Heart left ventricle (tissue), 16 donors: Measurements from ENCODE around the gene UBL7. TPM values are rescaled to one million over a fixed set of nuclear protein-coding genes. Genes with fewer than 3 reads are reported as not detected.

ENCODE experiments used
- ATAC-seq, 4 donors: fragments of 200-7000 bp; cut with Tn5 transposase; one replicate each; pipeline ENCODE4 v1.9.1; 2020 to 2022; ENCODE audit warnings: moderate library complexity in 4 of 4, mild to moderate bottlenecking in 3 of 4, moderate number of reproducible peaks in 1 of 4
- DNase-seq, 5 donors: peaks; one replicate each; pipeline ENCODE4 v3.0.0-alpha.2; 2020
- H3K27ac ChIP-seq, 12 donors: fragments of 200-600 bp; sonication (generic) in 4 of 12; one replicate each; pipeline versions ENCODE4 v1.5.0 to v1.8.0; 2016 to 2022; ENCODE audit warnings: mild to moderate bottlenecking in 2 of 12
- H3K27me3 ChIP-seq, 9 donors: fragments of 200-600 bp; sonication (generic) in 2 of 9; one replicate each; pipeline versions ENCODE4 v1.5.1 to v1.8.0; 2016 to 2022; ENCODE audit warnings: mild to moderate bottlenecking in 3 of 9
- H3K36me3 ChIP-seq, 9 donors: fragments of 200-600 bp; sonication (generic) in 2 of 9; one replicate each; pipeline versions ENCODE4 v1.5.0 to v1.8.0; 2018 to 2022; ENCODE audit warnings: mild to moderate bottlenecking in 2 of 9
- H3K4me1 ChIP-seq, 12 donors: fragments of 200-600 bp; sonication (generic) in 4 of 12; one replicate each; pipeline versions ENCODE4 v1.5.0 to v1.8.0; 2016 to 2022; ENCODE audit warnings: mild to moderate bottlenecking in 3 of 12
- H3K4me3 ChIP-seq, 12 donors: fragments of 200-600 bp; sonication (generic) in 4 of 12; one replicate each; pipeline versions ENCODE4 v1.5.0 to v1.8.0; 2017 to 2022; ENCODE audit warnings: mild to moderate bottlenecking in 9 of 12, moderate library complexity in 4 of 12
- H3K9me3 ChIP-seq, 12 donors: fragments of 200-600 bp; sonication (generic) in 4 of 12; one replicate each; pipeline versions ENCODE4 v1.5.0 to v1.8.0; 2016 to 2022; ENCODE audit warnings: mild to moderate bottlenecking in 1 of 12
- CTCF ChIP-seq, 12 donors: fragments of 200-600 bp; sonication (generic) in 4 of 12; IDR thresholded peaks; one replicate each; pipeline versions ENCODE4 v1.5.0 to v1.8.0; 2018 to 2022; ENCODE audit warnings: antibody characterized with exemption in 12 of 12, mild to moderate bottlenecking in 5 of 12
- POLR2A ChIP-seq, 2 donors: fragments of 450-650 bp; IDR thresholded peaks; one replicate each; pipeline ENCODE4 v1.6.1; 2017; ENCODE audit warnings: antibody characterized with exemption in 2 of 2, mild to moderate bottlenecking in 2 of 2, moderate library complexity in 2 of 2
- WGBS, 4 donors: extraction: QIAGEN DNeasy Blood & Tissue Kit in 2 of 4; methylation state at CpG; one replicate each; pipeline versions ENCODE4 v1.1.5 to v1.1.7; 2013 to 2018; 5-methylcytosine and 5-hydroxymethylcytosine counted together
- intact Hi-C, 10 donors: fragments of 100-400 bp; cut with DNase I; formaldehyde crosslinking; loops; one replicate each; pipeline versions ENCODE4 v1.11.1 to v1.14.2; 2022
- polyA plus RNA-seq, 2 donors: library from polyadenylated mRNA; stranded (reverse); fragments of 200-250 nt; gene quantifications; one replicate each; pipeline ENCODE4 v1.2.3, GENCODE V29; 2013
- total RNA-seq, 9 donors: library from RNA; depleted of rRNA in 2 of 9; stranded (reverse); fragments of >200 nt in 2 of 9; fragmentation: NEBNext Ultra II Directional in 3 of 9; extraction: Animal tissue kit (Norgen Biotek cat#: 25700) in 3 of 9; gene quantifications; one replicate each; pipeline versions ENCODE4 v1.1.0 to v1.2.4, GENCODE V29; 2016 to 2023
- donor health status: ischemic (EF 13 %, LVEDD 7.1; RV severe dilation, severe dysfunction).
- donor health status: healthy with polysubstance abuse.
- donor health status: DM: no; HTN: yes; CAD: no.
- donor health status: DM: no; HTN: no; CAD: no.
- donor health status: ischemic (EF 25% LVEDD 6.9; RV normal size, moderate dysfunction).
- donor health status: ischemic (EF 25% LVEDD 5.7; RV mildly dilated, moderate dysfunction).
- donor health status: healthy.
- donor health status: DM: yes; HTN: yes; CAD: no.
- donor health status: ischemic (EF 35%, LVEDD 5.7; RV mildly dilated, moderate dysfunction).
- donor health status: nonischemic (EF 11% LVEDD 7.7; RV severe dilation, severe dysfunction).
- donor health status: DM: yes; HTN: yes; CAD: no.
- donor health status: PGD.
- donor health status: ischemic (EF 29% LVEDD 5.4; RV normal size, mild dysfunction).
- donor health status: nonischemic (EF 23%, LVEDD 6.1; RV moderate dilation, normal function).

The UBL7 gene
- total and polyA plus RNA-seq, 11 donors = 40.6 to 102 (median 49.5) TPM

GRCh38 chr15:74418575-74419338, 42.2 kb downstream of the UBL7 start:
- Histone ChIP-seq H3K4me3 (no peak overlapping the region), H3K9me3 (no peaks in the 10 kb centered on the region), H3K4me1 (peaks cover 0 to 47% (median 18%) of the 10 kb centered on the region in 12 donors), H3K27ac (no peak overlapping the region), H3K27me3 (no peaks in the 10 kb centered on the region), H3K36me3 (peaks cover 0 to 5% (median 0%) of the 10 kb centered on the region in 9 donors)
- no peak for DNase-seq
- intact Hi-C loops = no loop called here
- TF ChIP-seq CTCF (IDR thresholded peaks at IDR 0.05) (no peak), POLR2A (IDR thresholded peaks at IDR 0.05) (no peak)
- ATAC-seq = no peak
- WGBS, 4 donors = 77 to 84% (median 81%) methylated on average over 16 of the region's 16 CpGs

- TF ChIP-seq POLR2A (IDR thresholded peaks at IDR 0.05) (no peak), CTCF (IDR thresholded peaks at IDR 0.05) (no peak)
- Histone ChIP-seq H3K36me3 (peaks cover 0 to 5% (median 0%) of the 10 kb centered on the region in 9 donors), H3K9me3 (no peaks in the 10 kb centered on the region), H3K4me1 (peaks cover 0 to 41% (median 16%) of the 10 kb centered on the region in 12 donors), H3K27ac (peak overlapping the region in 1 of 12 donors; percentile 6), H3K4me3 (no peak overlapping the region), H3K27me3 (no peaks in the 10 kb centered on the region)
- ATAC-seq (no peak), DNase-seq (no peak)
- intact Hi-C loops = no loop called here
- WGBS, 4 donors = 86 to 92% (median 88%) methylated on average over 7 to 9 of the region's 9 CpGs
These were observed 43.3 kb downstream of the UBL7 start for GRCh38 chr15:74417670-74418069.

- Histone ChIP-seq H3K4me1 (peaks cover 0 to 41% (median 16%) of the 10 kb centered on the region in 12 donors), H3K27ac (peak overlapping the region in 1 of 12 donors; percentile 58), H3K36me3 (peaks cover 0 to 5% (median 0%) of the 10 kb centered on the region in 9 donors), H3K27me3 (no peaks in the 10 kb centered on the region), H3K4me3 (no peak overlapping the region), H3K9me3 (no peaks in the 10 kb centered on the region)
- intact Hi-C loops = no loop called here
- WGBS, 4 donors = 57 to 79% (median 63%) methylated on average over 13 of the region's 13 CpGs
- ATAC-seq (peak in 3 of 4 donors; percentile 34 to 83 (median 67)), DNase-seq (peak in 4 of 5 donors; percentile 37 to 81 (median 50))
- TF ChIP-seq POLR2A (IDR thresholded peaks at IDR 0.05) (no peak), CTCF (IDR thresholded peaks at IDR 0.05) (no peak)
These were observed 43.7 kb downstream of the UBL7 start for GRCh38 chr15:74417225-74417624.

- 80 to 85% (median 83%) methylated on average over 15 to 19 of the region's 19 CpGs for WGBS, 4 donors
- DNase-seq = no peak
- no peak for ATAC-seq
- intact Hi-C loops = no loop called here
- no peaks in the 10 kb centered on the region for H3K9me3 ChIP-seq
- H3K4me1 ChIP-seq = peaks cover 0 to 37% (median 16%) of the 10 kb centered on the region in 12 donors
- peaks cover 0 to 5% (median 0%) of the 10 kb centered on the region in 9 donors for H3K36me3 ChIP-seq
- no peaks in the 10 kb centered on the region for H3K27me3 ChIP-seq
- no peak for TF ChIP-seq CTCF (IDR thresholded peaks at IDR 0.05)
- no peak for TF ChIP-seq POLR2A (IDR thresholded peaks at IDR 0.05)
- no peak overlapping the region for H3K4me3 ChIP-seq
- no peak overlapping the region for H3K27ac ChIP-seq
These were observed 44.7 kb downstream of the UBL7 start for GRCh38 chr15:74415966-74416916.
